HepG2 (cell line): Measurements from ENCODE around the gene NUTF2. TPM values are rescaled to one million over a fixed set of nuclear protein-coding genes. Genes with fewer than 3 reads are reported as not detected.

ENCODE experiments used
- AFF4 ChIP-seq: sonication (generic); formaldehyde crosslinking; IDR thresholded peaks from 2 replicates; pipeline ENCODE4 v1.4.0; 2020; ENCODE audit warnings: missing genetic modification reagents
- BRD4 ChIP-seq: sonication (generic); formaldehyde crosslinking; IDR thresholded peaks from 2 replicates; pipeline ENCODE4 v1.4.0; 2020; ENCODE audit warnings: missing genetic modification reagents
- FOXA1 ChIP-seq, 2 experiments: fragments of 450-650 bp in 1 of 2; sonication (generic) in 1 of 2; formaldehyde crosslinking in 1 of 2; IDR thresholded peaks; 2 replicates each; pipeline versions ENCODE4 v1.4.0 to v1.6.1; 2016 to 2020; ENCODE audit warnings: missing genetic modification reagents in 1 of 2
- FOXP1 ChIP-seq, 2 experiments: fragments of 450-650 bp in 1 of 2; IDR thresholded peaks; 2 replicates each; pipeline ENCODE4 v1.6.1; 2017 to 2018; ENCODE audit warnings: antibody characterized with exemption in 1 of 2
- IRX3 ChIP-seq: sonication (generic); formaldehyde crosslinking; IDR thresholded peaks from 2 replicates; pipeline ENCODE4 v1.8.1; 2023; ENCODE audit warnings: mild to moderate bottlenecking, low read depth, missing genetic modification reagents, borderline replicate concordance
- MAFK ChIP-seq, 2 experiments: IDR thresholded peaks in 1 of 2; conservative IDR thresholded peaks in 1 of 2; 2 replicates each; pipeline ENCODE4 v1.6.1; 2011; ENCODE audit warnings: improper control_type of control experiment in 2 of 2, low read length in 2 of 2
- MNT ChIP-seq: fragments of 450-650 bp; IDR thresholded peaks from 2 replicates; pipeline ENCODE4 v1.6.1; 2016
- MXI1 ChIP-seq: IDR thresholded peaks from 3 replicates; pipeline ENCODE4 v1.6.1; 2012; ENCODE audit warnings: low read depth, low read length, inconsistent platforms, borderline replicate concordance
- PAWR ChIP-seq: sonication (generic); formaldehyde crosslinking; IDR thresholded peaks from 2 replicates; pipeline ENCODE4 v1.4.0; 2020; ENCODE audit warnings: missing genetic modification reagents, mild to moderate bottlenecking, borderline replicate concordance
- PBX2 ChIP-seq: IDR thresholded peaks from 2 replicates; pipeline ENCODE4 v1.6.1; 2016; ENCODE audit warnings: control low read depth
- RAD21 ChIP-seq: fragments of 450-650 bp; formaldehyde crosslinking; IDR thresholded peaks from 2 replicates; pipeline ENCODE4 v1.5.0; 2020; ENCODE audit warnings: mild to moderate bottlenecking
- SKI ChIP-seq: fragments of 450-650 bp; IDR thresholded peaks from one replicate; pipeline ENCODE4 v1.6.1; 2018; ENCODE audit warnings: mild to moderate bottlenecking; ENCODE audit not compliant: partially characterized antibody
- ZBTB43 ChIP-seq: sonication (generic); formaldehyde crosslinking; conservative IDR thresholded peaks from 2 replicates; pipeline ENCODE4 v1.4.0; 2020; ENCODE audit warnings: missing genetic modification reagents
- ZFP62 ChIP-seq: sonication (generic); formaldehyde crosslinking; IDR thresholded peaks from 2 replicates; pipeline ENCODE4 v1.4.0; 2020; ENCODE audit warnings: missing genetic modification reagents
- ZKSCAN1 ChIP-seq: fragments of 150-350 bp; IDR thresholded peaks from 2 replicates; pipeline ENCODE4 v1.6.1; 2014; ENCODE audit warnings: low read length
- ZNF124 ChIP-seq: sonication (generic); formaldehyde crosslinking; IDR thresholded peaks from 2 replicates; pipeline ENCODE4 v1.4.0; 2020; ENCODE audit warnings: missing genetic modification reagents
- ZNF3 ChIP-seq: IDR thresholded peaks from 2 replicates; pipeline ENCODE4 v1.7.0; 2017; ENCODE audit warnings: inconsistent platforms
- ZNF350 ChIP-seq: sonication (generic); formaldehyde crosslinking; IDR thresholded peaks from 2 replicates; pipeline ENCODE4 v1.4.0; 2020; ENCODE audit warnings: mild to moderate bottlenecking, low read depth, missing genetic modification reagents, borderline replicate concordance
- ZNF660 ChIP-seq: sonication (generic); formaldehyde crosslinking; IDR thresholded peaks from 2 replicates; pipeline ENCODE4 v1.5.1; 2020; ENCODE audit warnings: mild to moderate bottlenecking, low read depth, missing genetic modification reagents, borderline replicate concordance
- ZNF746 ChIP-seq: sonication (generic); formaldehyde crosslinking; IDR thresholded peaks from 2 replicates; pipeline ENCODE4 v1.8.0; 2022; ENCODE audit warnings: mild to moderate bottlenecking, missing genetic modification reagents
- polyA plus RNA-seq, 8 experiments: library from polyadenylated mRNA; depleted of rRNA in 3 of 8; stranded (reverse) in 7 of 8; unstranded in 1 of 8; fragments of >200 nt; fragmentation: Illumina TruSeq in 4 of 8; extraction: Trizol in 4 of 8; gene quantifications; 2 replicates each; pipeline versions ENCODE4 v1.2.1 to v1.2.3, GENCODE V29; 2011 to 2016; ENCODE audit warnings: low read depth in 4 of 8, missing spikeins in 1 of 8, mixed read lengths in 1 of 8; ENCODE audit not compliant: insufficient read depth in 1 of 8
- total RNA-seq, 5 experiments: library from RNA; depleted of rRNA; stranded (reverse); fragments of >200 nt; fragmentation: Illumina TruSeq; extraction: Trizol; gene quantifications; 2 replicates each; pipeline ENCODE4 v1.2.3, GENCODE V29; 2016; ENCODE audit warnings: low read depth in 1 of 5
- TF ChIP-seq, protein P1 (sequence below): sonication (generic); formaldehyde crosslinking; IDR thresholded peaks from 2 replicates; pipeline ENCODE4 v1.5.0; 2020; ENCODE audit warnings: mild to moderate bottlenecking, missing genetic modification reagents

Gene NUTF2
- total and polyA plus RNA-seq, 2 of the 13 experiments (the other 11 are each of a cell fraction or from before 2014, with no cell fraction given) = 168 to 214 TPM

DNA sequence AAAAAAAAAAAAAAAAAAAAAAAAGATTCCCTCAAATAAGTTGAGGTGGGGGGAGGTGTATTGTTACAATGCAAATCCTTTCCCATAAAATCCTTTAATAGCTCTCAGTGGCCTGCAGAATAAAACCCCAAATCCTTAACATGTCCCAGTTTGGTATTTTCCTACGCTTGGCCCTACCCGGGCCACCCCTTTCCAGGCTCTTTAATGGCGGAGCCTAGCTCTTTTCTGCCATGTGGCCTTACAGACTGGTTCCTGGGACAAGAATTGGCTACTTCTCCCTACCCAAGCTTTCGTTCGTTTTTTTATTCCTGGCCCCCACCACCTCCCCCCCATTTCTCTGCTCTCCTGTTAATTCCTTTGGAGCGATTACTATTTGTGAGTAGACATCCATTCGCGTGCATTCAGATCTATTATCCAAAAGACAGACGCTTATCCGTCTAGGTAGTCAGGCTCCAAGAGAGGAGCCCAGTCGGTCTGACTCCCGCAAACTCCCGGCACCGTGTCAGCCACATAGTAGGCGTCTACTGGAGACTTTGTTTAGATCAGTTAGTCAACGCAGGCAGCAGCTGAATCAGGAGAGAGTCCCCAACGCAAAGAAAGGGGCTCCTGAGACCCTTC is 5.4 kb upstream of the NUTF2 start (continued):
- TF ChIP-seq IRX3 (CRISPR knock-in tag) = 0 out of 2 replicates have a peak, but pooled peaks have one; percentile 35
- TF ChIP-seq ZNF350 (CRISPR knock-in tag) = no peak
- TF ChIP-seq PAWR (CRISPR knock-in tag) = no peak
- peak; percentile 81; the same call in 1 of the 2 replicates for TF ChIP-seq ZNF746
- TF ChIP-seq FOXP1 (IDR thresholded peaks at IDR 0.05) = no peak
- no peak for TF ChIP-seq FOXP1 (CRISPR knock-in tag; IDR thresholded peaks at IDR 0.05)
- TF ChIP-seq PBX2 = no peak
- no peak for TF ChIP-seq ZBTB43 (CRISPR knock-in tag)
- TF ChIP-seq ZNF3 (CRISPR knock-in tag) = peak; percentile 15; the same call in 1 of the 2 replicates
- no peak for TF ChIP-seq ZFP62 (CRISPR knock-in tag)
- TF ChIP-seq SKI = no peak
- no peak for TF ChIP-seq RAD21 (CRISPR knock-in tag)
- TF ChIP-seq MXI1 = no peak
- no peak for TF ChIP-seq ZNF660 (CRISPR knock-in tag)
- TF ChIP-seq AFF4 (CRISPR knock-in tag) = no peak
- TF ChIP-seq ZKSCAN1 = peak; percentile 92
- TF ChIP-seq MAFK (conservative IDR thresholded peaks at IDR 0.05 in 1 of 2, IDR thresholded peaks at IDR 0.05 in 1 of 2; ENCODE audit: low read length in 2 of 2) = no peak
- TF ChIP-seq, protein P1, sequence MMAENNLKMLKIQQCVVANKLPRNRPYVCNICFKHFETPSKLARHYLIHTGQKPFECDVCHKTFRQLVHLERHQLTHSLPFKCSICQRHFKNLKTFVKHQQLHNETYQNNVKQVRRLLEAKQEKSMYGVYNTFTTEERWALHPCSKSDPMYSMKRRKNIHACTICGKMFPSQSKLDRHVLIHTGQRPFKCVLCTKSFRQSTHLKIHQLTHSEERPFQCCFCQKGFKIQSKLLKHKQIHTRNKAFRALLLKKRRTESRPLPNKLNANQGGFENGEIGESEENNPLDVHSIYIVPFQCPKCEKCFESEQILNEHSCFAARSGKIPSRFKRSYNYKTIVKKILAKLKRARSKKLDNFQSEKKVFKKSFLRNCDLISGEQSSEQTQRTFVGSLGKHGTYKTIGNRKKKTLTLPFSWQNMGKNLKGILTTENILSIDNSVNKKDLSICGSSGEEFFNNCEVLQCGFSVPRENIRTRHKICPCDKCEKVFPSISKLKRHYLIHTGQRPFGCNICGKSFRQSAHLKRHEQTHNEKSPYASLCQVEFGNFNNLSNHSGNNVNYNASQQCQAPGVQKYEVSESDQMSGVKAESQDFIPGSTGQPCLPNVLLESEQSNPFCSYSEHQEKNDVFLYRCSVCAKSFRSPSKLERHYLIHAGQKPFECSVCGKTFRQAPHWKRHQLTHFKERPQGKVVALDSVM = no peak
- 0 out of 2 replicates have a peak, but pooled peaks have one; percentile 1 for TF ChIP-seq BRD4 (CRISPR knock-in tag)
- no peak for TF ChIP-seq MNT
- no peak for TF ChIP-seq FOXA1 (IDR thresholded peaks at IDR 0.05)
- no peak for TF ChIP-seq FOXA1 (CRISPR knock-in tag; IDR thresholded peaks at IDR 0.05)
- TF ChIP-seq ZNF124 (CRISPR knock-in tag) = no peak
